Smooth muscle cell (in vitro differentiated cells): ENCODE results near the gene DPP4. TPM values are rescaled to one million over a fixed set of nuclear protein-coding genes. Genes with fewer than 3 reads are reported as not detected.

Experiments
- DNase-seq: peaks from one replicate; lab custom pipeline; 2025; ENCODE audit not compliant: unreplicated experiment; lab: John Stamatoyannopoulos, UW
- H2AFZ ChIP-seq: fragments of 200-600 bp; sonication (generic); 2 replicates; pipeline ENCODE4 v1.6.0; 2016; ENCODE audit warnings: antibody characterized with exemption, low read depth, mild to moderate bottlenecking
- H3F3A ChIP-seq: fragments of 200-600 bp; sonication (generic); 2 replicates; pipeline ENCODE4 v1.6.0; 2017; ENCODE audit warnings: antibody characterized with exemption, low read depth
- H3K27ac ChIP-seq: fragments of 200-600 bp; sonication (generic); 2 replicates; pipeline ENCODE4 v1.5.1; 2016; ENCODE audit warnings: low read depth, mild to moderate bottlenecking
- H3K27me3 ChIP-seq: fragments of 200-600 bp; sonication (generic); 2 replicates; pipeline ENCODE4 v1.6.1; 2016; ENCODE audit warnings: low read depth, mild to moderate bottlenecking
- H3K36me3 ChIP-seq: fragments of 200-600 bp; sonication (generic); 2 replicates; pipeline ENCODE4 v1.5.1; 2016; ENCODE audit warnings: low read depth
- H3K4me1 ChIP-seq: fragments of 200-600 bp; sonication (generic); 2 replicates; pipeline ENCODE4 v1.5.1; 2016; ENCODE audit warnings: low read depth
- H3K4me2 ChIP-seq: fragments of 200-600 bp; sonication (generic); 2 replicates; pipeline ENCODE4 v1.6.0; 2016; ENCODE audit warnings: mild to moderate bottlenecking
- H3K4me3 ChIP-seq: fragments of 200-600 bp; sonication (generic); 2 replicates; pipeline ENCODE4 v1.5.1; 2016; ENCODE audit warnings: mild to moderate bottlenecking
- H3K79me2 ChIP-seq: fragments of 200-600 bp; sonication (generic); 2 replicates; pipeline ENCODE4 v1.6.0; 2016; ENCODE audit warnings: low read depth, mild to moderate bottlenecking
- H3K9ac ChIP-seq: fragments of 200-600 bp; sonication (generic); 2 replicates; pipeline ENCODE4 v1.6.0; 2016; ENCODE audit warnings: low read depth
- H3K9me3 ChIP-seq: fragments of 200-600 bp; sonication (generic); replicated peaks from 2 replicates; pipeline ENCODE4 v1.5.1; 2016; ENCODE audit warnings: low read depth
- H4K20me1 ChIP-seq: fragments of 200-600 bp; sonication (generic); 2 replicates; pipeline ENCODE4 v1.6.0; 2016; ENCODE audit warnings: low read depth
- CTCF ChIP-seq: fragments of 200-600 bp; sonication (generic); IDR thresholded peaks from 2 replicates; pipeline ENCODE4 v1.5.1; 2017; ENCODE audit warnings: borderline replicate concordance, mild to moderate bottlenecking, antibody characterized with exemption; ENCODE audit not compliant: insufficient read depth, poor library complexity, severe bottlenecking
- WGBS: methylation state at CpG from one replicate; pipeline ENCODE4 v1.1.7; 2016; ENCODE audit warnings: low lambda C conversion rate; 5-methylcytosine and 5-hydroxymethylcytosine counted together
- polyA plus RNA-seq: library from polyadenylated mRNA; unstranded; fragments of >200 nt; fragmentation: Nextera tagmentation; extraction: Ambion mirVana; gene quantifications from 2 replicates; pipeline ENCODE4 v1.2.1, GENCODE V29; 2016
- total RNA-seq: library from RNA; depleted of rRNA; stranded (reverse); fragments of >200 nt; gene quantifications from 2 replicates; pipeline ENCODE4 v1.2.3, GENCODE V29; 2014

DPP4 gene
- total and polyA plus RNA-seq, 2 experiments from 2014 or later: 17.6 to 32.0 TPM

GRCh38 chr2:162079514-162079913 is 5.5 kb upstream of the DPP4 start:
- no peak overlapping the region for H2AFZ ChIP-seq
- peaks cover 8% of the 10 kb centered on the region for H3K4me1 ChIP-seq
- no peak overlapping the region for H3K27ac ChIP-seq
- H3K4me3 ChIP-seq: no peak overlapping the region
- peaks cover 7% of the 10 kb centered on the region for H3K9me3 ChIP-seq
- H3K9ac ChIP-seq: no peak overlapping the region
- H4K20me1 ChIP-seq: no peaks in the 10 kb centered on the region
- DNase-seq: no peak
- H3K27me3 ChIP-seq: no peaks in the 10 kb centered on the region
- H3K4me2 ChIP-seq: no peak overlapping the region
- WGBS: 81% methylated on average over 2 of the region's 2 CpGs
- H3F3A ChIP-seq: peaks cover 4% of the 10 kb centered on the region
- H3K79me2 ChIP-seq: no peaks in the 10 kb centered on the region
- no peaks in the 10 kb centered on the region for H3K36me3 ChIP-seq
- TF ChIP-seq CTCF: no peak

- Histone ChIP-seq H3K4me1 (peaks cover 8% of the 10 kb centered on the region), H3K79me2 (no peaks in the 10 kb centered on the region), H2AFZ (no peak overlapping the region), H3K4me3 (no peak overlapping the region), H3F3A (peaks cover 3% of the 10 kb centered on the region), H3K4me2 (no peak overlapping the region), H3K27me3 (no peaks in the 10 kb centered on the region), H3K27ac (no peak overlapping the region), H4K20me1 (no peaks in the 10 kb centered on the region), H3K36me3 (no peaks in the 10 kb centered on the region), H3K9me3 (peaks cover 7% of the 10 kb centered on the region), H3K9ac (no peak overlapping the region)
- 96% methylated on average over 2 of the region's 2 CpGs for WGBS
- no peak for DNase-seq
- TF ChIP-seq CTCF: no peak
Measured at GRCh38 chr2:162075689-162076132, 1.7 kb upstream of the DPP4 start.

GRCh38 chr2:162074928-162075688 is 1.1 kb upstream of the DPP4 start:
- no peaks in the 10 kb centered on the region for H3K27me3 ChIP-seq
- H2AFZ ChIP-seq: no peak overlapping the region
- no peaks in the 10 kb centered on the region for H3K36me3 ChIP-seq
- H3K9ac ChIP-seq: no peak overlapping the region
- DNase-seq: no peak
- H3K9me3 ChIP-seq: peaks cover 7% of the 10 kb centered on the region
- H3K4me1 ChIP-seq: peaks cover 8% of the 10 kb centered on the region
- peaks cover 3% of the 10 kb centered on the region for H3F3A ChIP-seq
- no peak for TF ChIP-seq CTCF
- WGBS: 55% methylated on average over 6 of the region's 6 CpGs
- no peak overlapping the region for H3K27ac ChIP-seq
- no peaks in the 10 kb centered on the region for H4K20me1 ChIP-seq
- peak overlapping the region; percentile 53 for H3K4me3 ChIP-seq
- no peaks in the 10 kb centered on the region for H3K79me2 ChIP-seq
- H3K4me2 ChIP-seq: peak overlapping the region; percentile 92

GRCh38 chr2:162074632-162074895 is 549 bp upstream of the DPP4 start:
- Histone ChIP-seq H3K27ac (no peak overlapping the region), H3K4me2 (peak overlapping the region; percentile 92), H3K27me3 (no peaks in the 10 kb centered on the region), H3F3A (peaks cover 3% of the 10 kb centered on the region), H3K79me2 (no peaks in the 10 kb centered on the region), H3K4me1 (peaks cover 8% of the 10 kb centered on the region), H3K9ac (no peak overlapping the region), H2AFZ (peak overlapping the region; percentile 47), H3K4me3 (peak overlapping the region; percentile 53), H4K20me1 (no peaks in the 10 kb centered on the region), H3K9me3 (peaks cover 4% of the 10 kb centered on the region), H3K36me3 (no peaks in the 10 kb centered on the region)
- WGBS: 61% methylated on average over 2 of the region's 2 CpGs
- DNase-seq: no peak
- TF ChIP-seq CTCF: no peak
